Measurements from ENCODE around the gene TTC28.

TTC28 gene

GRCh38 chr22:28351476-28351875 lies 328.2 kb downstream of the TTC28 start:
- no peak for DNase-seq (ENCODE audit: low read depth)

- DNase-seq (ENCODE audit: low read depth) = no peak
These were observed 330.7 kb downstream of the TTC28 start for GRCh38 chr22:28348613-28349609.

DNA sequence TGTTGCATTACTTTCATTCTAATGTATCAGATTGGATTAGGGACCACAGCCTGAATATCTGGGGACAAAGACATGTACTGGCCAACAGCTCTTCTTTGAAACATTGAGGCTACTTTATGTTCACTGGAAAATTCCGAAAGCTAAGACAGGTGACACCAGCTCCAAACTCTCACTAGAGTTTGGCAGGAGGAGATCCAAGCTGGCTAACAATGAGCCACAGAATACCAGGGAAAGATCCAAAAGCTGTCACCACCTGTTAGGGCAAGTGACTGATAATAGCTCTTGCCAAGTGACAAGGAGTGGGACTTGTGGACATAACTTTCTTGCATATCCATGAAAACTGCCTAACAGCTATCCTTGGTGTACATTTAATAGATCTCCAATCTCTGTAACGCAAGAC lies 333.3 kb downstream of the TTC28 start:
- no peak for DNase-seq (ENCODE audit: low read depth)

- peak; percentile 14 for DNase-seq (ENCODE audit: low read depth)
These were observed 334.5 kb downstream of the TTC28 start for GRCh38 chr22:28344918-28345703.

DNA sequence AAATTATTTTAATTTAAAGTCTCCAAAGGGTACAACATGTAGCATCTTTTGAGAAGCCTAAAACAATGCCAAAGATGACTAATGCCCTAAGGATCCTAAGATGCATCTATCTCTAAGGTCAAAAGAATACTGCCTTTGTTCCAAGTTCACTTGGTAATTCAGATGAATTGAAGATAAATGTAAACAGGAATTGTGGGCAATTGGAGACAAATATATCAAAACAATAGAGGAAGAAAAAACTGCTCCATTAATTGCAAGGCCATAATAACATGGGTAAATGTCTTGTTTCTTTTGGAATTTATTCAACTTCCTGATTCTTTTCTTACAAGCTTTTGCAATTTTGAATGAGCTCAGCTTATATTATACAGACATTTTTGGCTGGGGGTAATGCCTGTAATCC lies 338.6 kb downstream of the TTC28 start:
- peak; percentile 61 for DNase-seq (ENCODE audit: low read depth)

DNA sequence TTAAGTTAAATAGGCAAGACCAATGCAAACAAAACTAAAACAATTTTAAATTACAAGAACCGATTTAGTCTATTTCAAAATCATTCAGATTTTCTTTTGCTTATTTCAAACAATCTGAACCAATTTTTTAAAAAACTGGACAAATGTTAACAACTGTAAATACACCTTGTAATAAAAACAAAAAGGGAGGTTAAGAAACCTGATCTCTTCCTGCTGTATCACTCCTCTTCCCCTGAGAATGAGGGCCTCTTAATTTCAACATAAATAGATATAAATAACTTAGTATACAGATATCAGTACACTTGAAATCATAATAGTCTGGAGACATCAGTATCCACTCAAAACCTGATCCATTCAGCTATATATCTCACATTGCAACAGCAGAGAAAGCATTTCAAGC lies 346.6 kb downstream of the TTC28 start:
- DNase-seq (ENCODE audit: low read depth) = no peak

- no peak for DNase-seq (ENCODE audit: low read depth)
These were observed 347.2 kb downstream of the TTC28 start for GRCh38 chr22:28332410-28332809.

GRCh38 chr22:28331695-28332094 lies 347.9 kb downstream of the TTC28 start:
- no peak for DNase-seq (ENCODE audit: low read depth)

DNA sequence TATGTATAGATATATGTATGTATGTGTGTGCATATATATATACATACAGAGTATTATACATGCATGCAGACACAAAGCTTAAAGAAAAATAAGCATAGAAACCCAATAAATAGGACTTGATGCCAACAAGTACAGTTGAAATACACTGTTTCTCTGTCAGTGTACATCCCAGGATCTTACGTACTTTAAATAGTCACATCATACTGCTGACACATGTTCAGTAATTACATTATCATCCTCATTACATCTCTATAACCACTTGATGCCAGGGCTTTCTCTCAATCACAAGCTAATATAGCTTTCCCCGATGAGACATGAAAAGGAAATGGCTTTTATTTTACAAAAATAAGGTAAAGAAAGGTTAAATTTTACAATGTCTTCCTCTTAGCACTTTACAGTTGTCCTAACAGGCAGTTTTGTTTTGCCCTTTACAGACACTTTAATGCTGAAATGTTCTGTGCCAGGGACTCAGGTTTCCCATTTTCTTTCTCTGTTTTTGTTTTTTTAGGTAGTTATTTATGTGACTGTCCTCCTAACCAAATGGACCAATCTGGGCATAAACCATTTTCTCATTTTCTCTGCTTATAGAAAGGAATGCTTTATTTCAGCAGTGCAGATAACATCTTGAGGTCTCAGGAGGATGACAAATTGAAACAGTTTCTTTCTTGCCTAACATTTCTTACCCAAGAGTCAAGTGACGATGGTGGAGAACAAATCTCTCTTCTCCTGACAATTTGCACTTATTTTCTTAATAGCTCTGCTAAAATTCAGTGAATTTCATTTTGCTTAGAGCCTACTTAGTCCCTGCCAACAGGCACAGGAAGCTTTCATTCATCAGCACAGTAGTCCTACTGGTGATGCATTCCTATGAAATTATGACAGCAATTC lies 350.2 kb downstream of the TTC28 start:
- peak; percentile 32 for DNase-seq (ENCODE audit: low read depth)

DNA sequence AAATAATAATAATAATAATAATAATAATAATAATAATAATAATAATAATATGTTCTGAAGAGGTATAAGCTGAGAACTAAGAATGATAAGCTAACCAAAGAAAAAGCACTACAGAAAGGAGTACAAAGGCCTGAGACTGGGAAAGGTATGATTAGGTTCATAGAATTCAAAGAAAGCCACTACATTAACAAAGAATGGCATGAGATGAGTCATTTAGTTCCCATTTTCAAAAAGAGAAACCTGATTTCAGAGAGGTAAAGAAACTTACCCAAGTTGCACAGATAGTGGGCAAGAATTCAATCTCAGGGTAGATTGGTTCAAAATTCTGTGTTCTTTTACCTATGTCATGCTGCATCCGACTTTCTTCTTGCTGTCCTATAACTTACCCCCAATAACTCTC lies 350.9 kb downstream of the TTC28 start:
- no peak for DNase-seq (ENCODE audit: low read depth)

- no peak for DNase-seq (ENCODE audit: low read depth)
These were observed 363.6 kb downstream of the TTC28 start for GRCh38 chr22:28316014-28316413.

DNA sequence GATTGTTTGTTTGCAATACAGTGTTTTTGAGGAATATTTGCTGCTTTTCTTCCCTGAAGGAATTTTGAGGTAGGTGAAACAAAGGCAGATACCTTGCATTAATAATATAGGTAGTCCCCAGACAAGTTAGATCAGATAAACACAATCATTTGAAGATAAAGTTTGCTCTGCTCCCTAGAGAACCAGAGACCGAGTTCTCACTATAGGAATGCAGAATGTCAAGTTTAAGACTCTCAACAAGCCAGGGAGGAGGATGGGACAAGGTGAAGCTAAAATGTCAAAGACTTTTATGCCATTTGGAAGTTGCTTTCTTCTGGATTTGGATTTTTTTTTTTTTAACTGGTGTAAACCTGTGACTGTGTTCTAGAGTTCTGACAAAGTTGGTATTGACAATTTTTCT lies 364.7 kb downstream of the TTC28 start:
- DNase-seq (ENCODE audit: low read depth) = no peak

DNA sequence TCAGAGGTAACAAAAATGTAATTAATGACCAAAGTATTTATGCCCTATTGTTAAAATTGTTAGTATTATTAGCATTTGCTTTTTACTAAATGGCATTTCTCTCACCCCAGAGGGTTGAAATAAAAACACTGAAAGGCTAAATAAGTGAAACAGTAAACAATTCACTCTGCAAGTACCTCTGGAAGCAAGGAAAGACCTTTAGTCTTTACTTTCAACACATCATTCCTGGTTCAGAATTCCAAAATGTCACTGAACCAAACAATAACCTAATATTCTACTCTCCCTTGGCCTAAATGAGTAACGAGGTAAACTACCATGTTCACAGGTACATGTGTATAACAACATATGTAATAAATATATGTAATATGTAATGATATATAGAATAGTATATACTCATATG lies 369.3 kb downstream of the TTC28 start:
- no peak for DNase-seq (ENCODE audit: low read depth)

GRCh38 chr22:28299753-28300152 lies 379.9 kb downstream of the TTC28 start:
- DNase-seq (ENCODE audit: low read depth) = no peak

- DNase-seq (ENCODE audit: low read depth) = no peak
These were observed 380.3 kb downstream of the TTC28 start for GRCh38 chr22:28299309-28299708.

GRCh38 chr22:28297504-28297903 lies 382.1 kb downstream of the TTC28 start:
- no peak for DNase-seq (ENCODE audit: low read depth)

- no peak for DNase-seq (ENCODE audit: low read depth)
These were observed 383.2 kb downstream of the TTC28 start for GRCh38 chr22:28296452-28296851.

DNA sequence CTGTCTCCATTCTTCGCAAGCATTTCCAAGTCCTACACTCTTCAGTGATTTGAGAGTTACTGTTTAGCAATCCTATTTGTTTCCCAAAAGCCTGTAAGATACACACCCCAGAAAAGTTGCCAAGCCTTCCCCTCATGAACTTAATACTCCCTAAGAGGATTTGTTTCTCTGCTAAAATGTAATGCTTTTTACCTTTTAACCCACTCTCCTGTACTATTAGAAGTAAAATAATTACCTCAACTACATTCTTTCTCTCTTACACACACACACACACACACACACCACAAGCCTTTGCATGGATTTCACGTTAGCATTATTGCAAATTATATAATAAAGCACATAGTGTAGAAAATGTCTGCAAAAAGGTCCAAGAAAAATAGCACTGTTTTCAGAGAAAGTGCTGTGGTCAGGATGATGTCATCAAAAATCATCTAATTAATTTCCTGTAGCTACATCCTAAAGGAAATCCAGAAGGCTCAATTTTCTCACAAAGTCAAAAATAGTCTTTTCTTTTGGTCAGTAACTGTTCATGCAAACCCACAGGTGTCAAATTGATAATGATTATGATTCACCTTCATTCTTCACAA lies 396.5 kb downstream of the TTC28 start:
- DNase-seq (ENCODE audit: low read depth) = peak; percentile 31

- DNase-seq (ENCODE audit: low read depth) = peak; percentile 25
These were observed 397.1 kb downstream of the TTC28 start for GRCh38 chr22:28282405-28283067.

DNA sequence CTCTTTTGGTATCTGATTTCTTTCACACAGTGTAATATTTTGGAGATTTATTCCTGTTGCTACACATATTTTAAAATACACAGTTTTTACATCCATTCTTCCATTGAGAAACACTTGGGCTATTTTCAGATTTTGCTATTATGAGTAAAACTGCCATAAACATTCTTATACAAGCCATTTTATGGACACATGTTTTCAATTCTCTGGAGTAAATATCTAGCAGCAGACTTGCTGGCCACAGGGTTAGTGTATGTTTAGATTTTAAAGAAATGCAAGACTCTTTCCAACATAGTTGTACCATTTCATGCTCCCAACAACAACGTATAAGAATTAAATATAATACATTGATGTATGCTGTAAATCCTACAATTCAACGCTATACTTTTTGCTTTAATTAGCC lies 399.8 kb downstream of the TTC28 start:
- DNase-seq (ENCODE audit: low read depth) = no peak

DNA sequence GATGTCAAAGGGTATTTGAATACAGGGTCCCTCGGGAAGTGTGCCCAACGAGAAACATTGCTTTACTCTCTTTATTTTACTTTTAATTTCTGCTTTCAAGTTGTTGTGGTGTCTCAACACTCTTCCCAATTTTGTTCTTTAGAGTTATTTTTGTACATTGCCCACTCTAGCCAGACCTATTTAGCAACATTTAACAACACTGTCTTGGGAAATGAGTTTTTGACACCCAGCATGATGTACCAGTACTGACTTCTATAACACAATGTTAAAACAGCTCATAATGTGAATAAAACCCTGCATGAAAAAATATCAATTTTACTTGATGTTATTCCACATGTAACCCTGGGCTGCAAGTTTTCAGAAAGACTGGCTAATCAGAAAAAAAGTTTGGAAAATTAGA lies 410.4 kb downstream of the TTC28 start:
- no peak for DNase-seq (ENCODE audit: low read depth)
